ENCODE measurements around the gene ZNF691. TPM values are rescaled to one million over a fixed set of nuclear protein-coding genes. Genes with fewer than 3 reads are reported as not detected.

The ZNF691 gene
- total and polyA plus RNA-seq, 2 experiments from 2014 or later, result 18.6 to 24.3 TPM

GRCh38 chr1:42817440-42817767, 29.0 kb upstream of the ZNF691 start:
- peak overlapping the region; percentile 100 for H3K27ac ChIP-seq
- no peak for TF ChIP-seq CTCF (IDR thresholded peaks at IDR 0.05; ENCODE audit: low read depth, low read length)
- H3K27me3 ChIP-seq, result no peaks in the 10 kb centered on the region
- H3K4me1 ChIP-seq (ENCODE audit: low read depth), result peaks cover 10% of the 10 kb centered on the region
- DNase-seq (ENCODE audit: low read depth in 1 of 2, low spot score in 1 of 2), result no peak
- H3K36me3 ChIP-seq, result no peaks in the 10 kb centered on the region
- peak overlapping the region; percentile 82 for H3K4me3 ChIP-seq
- no peaks in the 10 kb centered on the region for H3K9me3 ChIP-seq (ENCODE audit: low read depth)

- H3K27me3 ChIP-seq, result no peaks in the 10 kb centered on the region
- H3K4me1 ChIP-seq (ENCODE audit: low read depth), result peaks cover 11% of the 10 kb centered on the region
- TF ChIP-seq CTCF (IDR thresholded peaks at IDR 0.05; ENCODE audit: low read depth, low read length), result no peak
- no peaks in the 10 kb centered on the region for H3K36me3 ChIP-seq
- no peak overlapping the region for H3K27ac ChIP-seq
- no peak for DNase-seq (ENCODE audit: low read depth in 1 of 2, low spot score in 1 of 2)
- no peak overlapping the region for H3K4me3 ChIP-seq
- no peaks in the 10 kb centered on the region for H3K9me3 ChIP-seq (ENCODE audit: low read depth)
These were observed 28.4 kb upstream of the ZNF691 start for GRCh38 chr1:42817976-42818375.

- no peaks in the 10 kb centered on the region for H3K9me3 ChIP-seq (ENCODE audit: low read depth)
- DNase-seq (ENCODE audit: low read depth in 1 of 2, low spot score in 1 of 2), result no peak
- peaks cover 21% of the 10 kb centered on the region for H3K4me1 ChIP-seq (ENCODE audit: low read depth)
- H3K27me3 ChIP-seq, result no peaks in the 10 kb centered on the region
- H3K27ac ChIP-seq, result no peak overlapping the region
- no peak overlapping the region for H3K4me3 ChIP-seq
- no peaks in the 10 kb centered on the region for H3K36me3 ChIP-seq
- no peak for TF ChIP-seq CTCF (IDR thresholded peaks at IDR 0.05; ENCODE audit: low read depth, low read length)
These were observed 25.6 kb upstream of the ZNF691 start for GRCh38 chr1:42820813-42821212.

GRCh38 chr1:42821690-42822089, 24.7 kb upstream of the ZNF691 start:
- no peak for DNase-seq (ENCODE audit: low read depth in 1 of 2, low spot score in 1 of 2)
- Histone ChIP-seq H3K4me3 (no peak overlapping the region), H3K36me3 (no peaks in the 10 kb centered on the region), H3K27ac (no peak overlapping the region), H3K9me3 (ENCODE audit: low read depth) (no peaks in the 10 kb centered on the region), H3K4me1 (ENCODE audit: low read depth) (peaks cover 14% of the 10 kb centered on the region), H3K27me3 (no peaks in the 10 kb centered on the region)
- no peak for TF ChIP-seq CTCF (IDR thresholded peaks at IDR 0.05; ENCODE audit: low read depth, low read length)

- DNase-seq (ENCODE audit: low read depth in 1 of 2, low spot score in 1 of 2), result peak in 1 of 2 donors; percentile 69
- Histone ChIP-seq H3K27me3 (no peaks in the 10 kb centered on the region), H3K36me3 (no peaks in the 10 kb centered on the region), H3K9me3 (ENCODE audit: low read depth) (no peaks in the 10 kb centered on the region), H3K27ac (no peak overlapping the region), H3K4me1 (ENCODE audit: low read depth) (peaks cover 14% of the 10 kb centered on the region), H3K4me3 (no peak overlapping the region)
- TF ChIP-seq CTCF (IDR thresholded peaks at IDR 0.05; ENCODE audit: low read depth, low read length), result no peak
These were observed 23.5 kb upstream of the ZNF691 start for GRCh38 chr1:42822800-42823392.

Measured in cardiac muscle cell (in vitro differentiated cells and primary cell).